ENCODE measurements around the gene PHACTR2.

Gene PHACTR2

DNA sequence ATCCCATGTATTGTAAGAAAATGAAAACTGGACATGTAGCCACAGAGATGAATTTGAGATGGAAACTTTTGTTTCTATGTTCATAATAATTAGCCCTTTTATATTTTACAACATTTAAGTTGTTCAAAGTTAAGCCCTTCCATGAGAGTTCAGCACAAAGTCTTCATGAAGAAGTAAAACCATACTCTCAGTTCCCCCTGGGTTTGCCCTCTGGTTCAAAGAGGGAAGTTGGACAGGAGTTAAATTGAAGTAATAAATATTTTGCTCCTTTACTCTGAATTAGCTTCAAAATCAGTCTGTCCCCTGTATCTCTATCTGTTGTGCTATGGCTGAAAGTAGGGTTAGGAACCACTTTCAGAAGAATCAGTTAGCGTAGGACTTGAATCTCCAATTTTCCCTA is 31.1 kb downstream of the PHACTR2 start:
- Histone ChIP-seq H3K4me3 (ENCODE audit: low read length in 2 of 2) (no peak overlapping the region), H3K27ac (ENCODE audit: low read depth in 2 of 2, low read length in 2 of 2) (no peak overlapping the region), H3K4me1 (ENCODE audit: control insufficient read depth in 2 of 2, insufficient read depth in 2 of 2, low read length in 2 of 2) (no peaks in the 10 kb centered on the region)

DNA sequence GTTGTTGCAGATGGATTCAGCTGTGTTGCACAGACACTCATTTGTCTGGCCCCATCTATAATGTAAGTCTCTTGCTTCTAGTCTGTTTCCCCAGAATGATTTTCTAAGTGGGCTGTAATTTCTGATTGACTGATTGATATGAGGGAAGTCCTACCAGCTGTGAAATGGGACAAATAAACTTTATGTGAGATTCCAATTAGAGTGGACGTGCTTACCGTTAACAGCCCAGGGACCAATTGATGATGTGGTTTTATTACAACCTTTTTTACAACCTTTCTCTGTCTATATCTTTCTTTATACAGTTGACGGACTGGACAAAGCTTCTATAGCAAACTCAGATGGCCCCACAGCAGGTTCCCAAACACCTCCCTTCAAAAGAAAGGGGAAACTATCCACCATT is 33.9 kb downstream of the PHACTR2 start:
- Histone ChIP-seq H3K9me3 (ENCODE audit: control insufficient read depth in 2 of 2, low read length in 2 of 2) (no peaks in the 10 kb centered on the region), H3K4me1 (ENCODE audit: control insufficient read depth in 2 of 2, insufficient read depth in 2 of 2, low read length in 2 of 2) (no peaks in the 10 kb centered on the region), H3K4me3 (ENCODE audit: low read length in 2 of 2) (no peak overlapping the region), H3K27ac (ENCODE audit: low read depth in 2 of 2, low read length in 2 of 2) (no peak overlapping the region), H3K27me3 (ENCODE audit: control insufficient read depth in 2 of 2, insufficient read depth in 2 of 2, low read length in 2 of 2) (no peaks in the 10 kb centered on the region), H3K9ac (ENCODE audit: low read depth in 1 of 2, low read length in 2 of 2) (no peak overlapping the region), H3K36me3 (ENCODE audit: control insufficient read depth in 2 of 2, insufficient read depth in 2 of 2, low read length in 2 of 2) (no peaks in the 10 kb centered on the region)

More for the DNA sequence above, 31.1 kb downstream of the PHACTR2 start:
- H3K36me3 ChIP-seq (ENCODE audit: control insufficient read depth in 2 of 2, insufficient read depth in 2 of 2, low read length in 2 of 2), result no peaks in the 10 kb centered on the region
- H3K9me3 ChIP-seq (ENCODE audit: control insufficient read depth in 2 of 2, low read length in 2 of 2), result no peaks in the 10 kb centered on the region
- H3K9ac ChIP-seq (ENCODE audit: low read depth in 1 of 2, low read length in 2 of 2), result no peak overlapping the region
- H3K27me3 ChIP-seq (ENCODE audit: control insufficient read depth in 2 of 2, insufficient read depth in 2 of 2, low read length in 2 of 2), result no peaks in the 10 kb centered on the region

DNA sequence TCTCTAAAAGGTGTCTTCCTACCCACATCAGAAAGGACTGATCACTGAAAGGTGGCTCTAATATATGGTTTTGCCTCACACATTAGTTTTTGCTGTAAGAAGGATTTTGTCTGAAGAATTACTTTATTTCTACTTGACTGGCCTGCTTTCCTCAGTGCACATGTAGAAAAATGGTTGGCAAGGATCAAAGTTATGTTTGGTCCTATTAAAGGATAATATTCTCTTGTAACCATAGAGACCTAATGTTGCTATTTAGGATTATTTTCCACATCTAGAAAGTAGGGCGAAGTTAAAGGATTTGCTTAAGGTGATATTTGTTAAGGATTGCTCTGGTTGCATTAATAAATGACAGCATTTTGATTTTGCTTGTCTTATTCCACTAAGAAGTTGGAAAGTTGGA is 40.7 kb downstream of the PHACTR2 start:
- H3K27ac ChIP-seq (ENCODE audit: low read depth in 2 of 2, low read length in 2 of 2), result no peak overlapping the region

DNA sequence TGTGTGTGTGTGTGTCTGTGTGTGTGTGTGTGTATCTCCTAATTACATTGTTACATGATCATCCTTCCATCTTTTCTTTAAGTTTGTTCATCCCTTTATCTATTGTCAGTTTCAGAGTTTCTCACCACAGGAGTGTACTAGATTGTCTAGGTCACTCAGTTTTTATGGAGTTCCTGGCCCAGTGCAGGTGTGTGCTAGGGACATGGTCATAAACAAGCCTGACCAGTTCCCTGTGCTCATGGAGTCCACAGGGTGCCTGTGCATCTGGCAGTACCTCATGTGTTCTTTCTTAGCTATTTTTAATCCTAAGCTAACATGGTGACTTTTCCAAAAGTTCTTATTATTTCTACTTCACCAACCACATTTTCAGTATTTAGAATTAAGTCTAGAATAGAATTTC is 43.9 kb downstream of the PHACTR2 start:
- Histone ChIP-seq H3K9ac (ENCODE audit: low read depth in 1 of 2, low read length in 2 of 2) (no peak overlapping the region), H3K4me3 (ENCODE audit: low read length in 2 of 2) (no peak overlapping the region), H3K27me3 (ENCODE audit: control insufficient read depth in 2 of 2, insufficient read depth in 2 of 2, low read length in 2 of 2) (no peaks in the 10 kb centered on the region), H3K4me1 (ENCODE audit: control insufficient read depth in 2 of 2, insufficient read depth in 2 of 2, low read length in 2 of 2) (no peaks in the 10 kb centered on the region), H3K9me3 (ENCODE audit: control insufficient read depth in 2 of 2, low read length in 2 of 2) (no peaks in the 10 kb centered on the region), H3K27ac (ENCODE audit: low read depth in 2 of 2, low read length in 2 of 2) (no peak overlapping the region), H3K36me3 (ENCODE audit: control insufficient read depth in 2 of 2, insufficient read depth in 2 of 2, low read length in 2 of 2) (peaks cover 5 to 9% of the 10 kb centered on the region in 2 donors)

More for the DNA sequence above, 40.7 kb downstream of the PHACTR2 start:
- Histone ChIP-seq H3K36me3 (ENCODE audit: control insufficient read depth in 2 of 2, insufficient read depth in 2 of 2, low read length in 2 of 2) (peaks cover 0 to 6% of the 10 kb centered on the region in 2 donors), H3K4me3 (ENCODE audit: low read length in 2 of 2) (no peak overlapping the region), H3K4me1 (ENCODE audit: control insufficient read depth in 2 of 2, insufficient read depth in 2 of 2, low read length in 2 of 2) (no peaks in the 10 kb centered on the region), H3K27me3 (ENCODE audit: control insufficient read depth in 2 of 2, insufficient read depth in 2 of 2, low read length in 2 of 2) (no peaks in the 10 kb centered on the region), H3K9ac (ENCODE audit: low read depth in 1 of 2, low read length in 2 of 2) (no peak overlapping the region), H3K9me3 (ENCODE audit: control insufficient read depth in 2 of 2, low read length in 2 of 2) (no peaks in the 10 kb centered on the region)

DNA sequence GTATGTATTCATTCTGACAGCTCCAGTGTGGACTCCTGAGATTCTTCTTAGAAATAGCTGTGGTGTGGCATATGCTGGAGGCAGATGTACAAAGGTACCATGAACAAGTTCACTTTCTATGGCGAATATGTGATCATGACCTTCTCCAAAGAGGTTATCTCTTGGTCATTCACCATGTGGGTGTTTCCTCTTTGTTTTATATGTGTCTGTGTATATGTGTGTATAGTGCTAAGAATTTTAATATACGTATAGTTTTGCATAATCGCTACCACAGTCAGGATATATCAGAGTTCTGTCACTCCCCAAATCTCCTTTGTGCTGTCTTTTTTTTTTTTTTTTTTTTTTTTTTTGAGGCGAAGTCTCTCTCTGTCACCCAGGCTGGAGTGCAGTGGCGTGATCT is 47.1 kb downstream of the PHACTR2 start:
- H3K27me3 ChIP-seq (ENCODE audit: control insufficient read depth in 2 of 2, insufficient read depth in 2 of 2, low read length in 2 of 2), result no peaks in the 10 kb centered on the region
- H3K4me3 ChIP-seq (ENCODE audit: low read length in 2 of 2), result no peak overlapping the region
- peaks cover 5 to 9% of the 10 kb centered on the region in 2 donors for H3K36me3 ChIP-seq (ENCODE audit: control insufficient read depth in 2 of 2, insufficient read depth in 2 of 2, low read length in 2 of 2)
- no peaks in the 10 kb centered on the region for H3K9me3 ChIP-seq (ENCODE audit: control insufficient read depth in 2 of 2, low read length in 2 of 2)
- H3K9ac ChIP-seq (ENCODE audit: low read depth in 1 of 2, low read length in 2 of 2), result no peak overlapping the region
- no peak overlapping the region for H3K27ac ChIP-seq (ENCODE audit: low read depth in 2 of 2, low read length in 2 of 2)
- no peaks in the 10 kb centered on the region for H3K4me1 ChIP-seq (ENCODE audit: control insufficient read depth in 2 of 2, insufficient read depth in 2 of 2, low read length in 2 of 2)

DNA sequence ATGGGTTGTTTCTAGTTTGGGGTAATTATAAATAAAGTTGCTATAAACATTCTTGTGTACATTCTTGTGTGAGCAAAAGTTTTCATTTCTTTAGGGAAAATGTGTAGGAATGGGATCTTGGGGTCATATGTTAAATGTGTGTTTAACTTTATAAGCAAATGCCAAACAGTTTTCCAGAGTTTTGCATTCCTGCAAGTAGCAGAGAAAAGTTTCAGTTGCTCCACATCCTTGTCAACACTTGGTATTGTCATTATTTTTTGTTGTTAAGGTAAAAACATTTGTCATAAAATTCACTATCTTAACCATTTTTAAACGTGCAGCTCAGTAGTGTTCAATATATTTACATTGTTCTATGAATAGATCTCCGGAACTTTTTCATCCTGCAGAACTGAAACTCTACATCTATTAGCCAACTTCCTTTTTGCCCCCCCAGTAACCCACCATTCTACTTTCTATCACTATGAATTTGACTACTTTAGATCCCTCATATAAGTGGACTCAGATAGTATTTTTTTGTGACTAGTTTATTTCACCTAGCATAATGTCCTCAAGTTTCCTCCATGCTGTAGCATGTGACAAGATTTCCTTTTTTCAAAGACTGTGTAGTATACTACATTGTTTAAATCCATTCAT is 48.4 kb downstream of the PHACTR2 start:
- H3K36me3 ChIP-seq (ENCODE audit: control insufficient read depth in 2 of 2, insufficient read depth in 2 of 2, low read length in 2 of 2), result peaks cover 5 to 6% of the 10 kb centered on the region in 2 donors
- H3K9me3 ChIP-seq (ENCODE audit: control insufficient read depth in 2 of 2, low read length in 2 of 2), result no peaks in the 10 kb centered on the region
- H3K27me3 ChIP-seq (ENCODE audit: control insufficient read depth in 2 of 2, insufficient read depth in 2 of 2, low read length in 2 of 2), result no peaks in the 10 kb centered on the region
- H3K27ac ChIP-seq (ENCODE audit: low read depth in 2 of 2, low read length in 2 of 2), result no peak overlapping the region
- no peak overlapping the region for H3K4me3 ChIP-seq (ENCODE audit: low read length in 2 of 2)
- no peaks in the 10 kb centered on the region for H3K4me1 ChIP-seq (ENCODE audit: control insufficient read depth in 2 of 2, insufficient read depth in 2 of 2, low read length in 2 of 2)
- no peak overlapping the region for H3K9ac ChIP-seq (ENCODE audit: low read depth in 1 of 2, low read length in 2 of 2)

DNA sequence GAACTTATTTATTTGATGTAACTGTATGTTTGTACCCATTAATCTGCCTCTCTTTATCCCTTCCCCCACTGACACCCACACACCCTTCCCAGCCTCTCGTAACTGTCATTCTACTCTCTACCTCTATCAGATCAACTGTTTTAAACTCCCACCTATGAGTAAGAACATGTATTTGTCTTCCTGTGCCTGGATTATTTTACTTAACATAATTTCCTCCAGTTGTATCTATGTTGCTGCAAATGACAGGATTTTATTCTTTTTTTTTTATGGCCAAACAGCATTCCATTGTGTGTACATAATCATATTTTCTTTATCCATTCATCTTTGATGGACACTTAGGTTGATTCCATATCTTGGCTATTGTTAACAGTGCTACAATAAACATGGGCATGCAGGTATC is 49.3 kb downstream of the PHACTR2 start:
- H3K9ac ChIP-seq (ENCODE audit: low read depth in 1 of 2, low read length in 2 of 2), result no peak overlapping the region
- H3K27me3 ChIP-seq (ENCODE audit: control insufficient read depth in 2 of 2, insufficient read depth in 2 of 2, low read length in 2 of 2), result no peaks in the 10 kb centered on the region
- H3K36me3 ChIP-seq (ENCODE audit: control insufficient read depth in 2 of 2, insufficient read depth in 2 of 2, low read length in 2 of 2), result peaks cover 5 to 6% of the 10 kb centered on the region in 2 donors
- H3K27ac ChIP-seq (ENCODE audit: low read depth in 2 of 2, low read length in 2 of 2), result no peak overlapping the region
- no peaks in the 10 kb centered on the region for H3K9me3 ChIP-seq (ENCODE audit: control insufficient read depth in 2 of 2, low read length in 2 of 2)
- H3K4me3 ChIP-seq (ENCODE audit: low read length in 2 of 2), result no peak overlapping the region
- peaks cover 0 to 5% of the 10 kb centered on the region in 2 donors for H3K4me1 ChIP-seq (ENCODE audit: control insufficient read depth in 2 of 2, insufficient read depth in 2 of 2, low read length in 2 of 2)

DNA sequence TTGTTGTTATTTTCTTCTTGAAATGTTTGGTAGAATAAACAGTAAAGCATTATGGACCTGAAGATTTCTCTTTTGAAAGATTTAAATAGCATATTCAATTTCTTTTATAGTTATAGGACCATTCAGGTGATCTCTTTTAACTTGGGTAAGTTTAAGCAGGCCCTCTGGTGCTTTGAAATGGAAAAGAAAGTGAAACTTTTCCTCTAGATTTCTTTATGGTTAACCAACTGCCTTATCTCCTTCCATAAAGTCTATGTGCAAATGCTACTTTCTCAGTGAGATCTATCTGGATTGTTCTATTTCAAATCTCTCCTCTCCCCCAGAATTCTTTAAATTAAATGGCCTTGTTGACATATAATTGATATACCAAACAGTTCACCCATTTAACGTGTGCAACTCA is 54.0 kb downstream of the PHACTR2 start:
- Histone ChIP-seq H3K9me3 (ENCODE audit: control insufficient read depth in 2 of 2, low read length in 2 of 2) (no peaks in the 10 kb centered on the region), H3K36me3 (ENCODE audit: control insufficient read depth in 2 of 2, insufficient read depth in 2 of 2, low read length in 2 of 2) (no peaks in the 10 kb centered on the region)

DNA sequence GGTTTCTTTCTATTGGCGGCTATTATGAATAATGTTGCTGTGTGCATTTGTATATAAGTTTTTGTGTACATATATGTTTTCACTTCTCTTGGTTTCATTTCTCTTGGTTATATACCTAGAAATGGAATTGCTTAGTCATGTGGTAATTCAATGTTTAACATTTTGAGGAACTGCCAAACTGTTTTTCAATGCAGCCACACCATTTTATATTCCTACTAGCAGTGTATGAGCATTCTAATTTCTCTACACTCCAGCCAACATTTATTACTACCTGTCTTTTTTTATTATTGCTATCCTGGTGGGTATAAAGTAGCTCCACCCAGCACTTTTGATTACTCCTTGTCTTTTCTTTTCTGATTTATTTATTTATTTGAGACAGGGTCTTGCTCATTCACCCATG is 54.8 kb downstream of the PHACTR2 start:
- no peaks in the 10 kb centered on the region for H3K9me3 ChIP-seq (ENCODE audit: control insufficient read depth in 2 of 2, low read length in 2 of 2)
- H3K36me3 ChIP-seq (ENCODE audit: control insufficient read depth in 2 of 2, insufficient read depth in 2 of 2, low read length in 2 of 2), result no peaks in the 10 kb centered on the region
- H3K27ac ChIP-seq (ENCODE audit: low read depth in 2 of 2, low read length in 2 of 2), result peak overlapping the region in 1 of 2 donors; percentile 59
- no peaks in the 10 kb centered on the region for H3K27me3 ChIP-seq (ENCODE audit: control insufficient read depth in 2 of 2, insufficient read depth in 2 of 2, low read length in 2 of 2)
- H3K4me3 ChIP-seq (ENCODE audit: low read length in 2 of 2), result peak overlapping the region; percentile 13 to 40
- no peak overlapping the region for H3K9ac ChIP-seq (ENCODE audit: low read depth in 1 of 2, low read length in 2 of 2)
- peaks cover 12 to 16% of the 10 kb centered on the region in 2 donors for H3K4me1 ChIP-seq (ENCODE audit: control insufficient read depth in 2 of 2, insufficient read depth in 2 of 2, low read length in 2 of 2)

More for the DNA sequence above, 54.0 kb downstream of the PHACTR2 start:
- H3K4me3 ChIP-seq (ENCODE audit: low read length in 2 of 2), result no peak overlapping the region
- H3K27ac ChIP-seq (ENCODE audit: low read depth in 2 of 2, low read length in 2 of 2), result peak overlapping the region in 1 of 2 donors; percentile 59
- H3K4me1 ChIP-seq (ENCODE audit: control insufficient read depth in 2 of 2, insufficient read depth in 2 of 2, low read length in 2 of 2), result peaks cover 12 to 16% of the 10 kb centered on the region in 2 donors
- H3K9ac ChIP-seq (ENCODE audit: low read depth in 1 of 2, low read length in 2 of 2), result no peak overlapping the region
- no peaks in the 10 kb centered on the region for H3K27me3 ChIP-seq (ENCODE audit: control insufficient read depth in 2 of 2, insufficient read depth in 2 of 2, low read length in 2 of 2)

DNA sequence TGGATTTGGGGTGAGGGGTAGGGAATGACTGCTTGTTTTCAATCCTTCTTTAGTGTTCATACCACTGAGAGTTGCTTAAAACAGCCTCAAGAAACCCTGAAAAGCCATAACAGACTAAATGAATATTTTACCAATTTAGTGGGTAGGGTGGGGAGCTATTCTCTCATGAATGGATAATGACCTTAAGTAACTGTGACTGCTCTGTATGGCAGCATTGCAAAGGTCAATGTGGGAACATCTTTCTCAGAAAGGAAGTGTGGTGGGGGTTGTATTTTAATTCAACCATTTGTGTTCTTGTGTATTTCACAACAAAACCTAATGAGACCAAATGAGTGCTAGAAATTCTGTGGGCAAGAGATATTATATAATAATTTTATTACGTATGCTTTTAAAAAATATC is 55.7 kb downstream of the PHACTR2 start:
- H3K27me3 ChIP-seq (ENCODE audit: control insufficient read depth in 2 of 2, insufficient read depth in 2 of 2, low read length in 2 of 2), result no peaks in the 10 kb centered on the region
- no peaks in the 10 kb centered on the region for H3K36me3 ChIP-seq (ENCODE audit: control insufficient read depth in 2 of 2, insufficient read depth in 2 of 2, low read length in 2 of 2)
- H3K4me1 ChIP-seq (ENCODE audit: control insufficient read depth in 2 of 2, insufficient read depth in 2 of 2, low read length in 2 of 2), result peaks cover 12 to 16% of the 10 kb centered on the region in 2 donors
- no peak overlapping the region for H3K9ac ChIP-seq (ENCODE audit: low read depth in 1 of 2, low read length in 2 of 2)
- no peak overlapping the region for H3K27ac ChIP-seq (ENCODE audit: low read depth in 2 of 2, low read length in 2 of 2)
- H3K4me3 ChIP-seq (ENCODE audit: low read length in 2 of 2), result no peak overlapping the region
- no peaks in the 10 kb centered on the region for H3K9me3 ChIP-seq (ENCODE audit: control insufficient read depth in 2 of 2, low read length in 2 of 2)
